H1 (cell line): ENCODE data around the gene TEAD3. TPM values are rescaled to one million over a fixed set of nuclear protein-coding genes. Genes with fewer than 3 reads are reported as not detected.

ENCODE experiments used
- CTCF ChIA-PET: fragments of 300-600 bp; sonication (Branson Sonifier 250); formaldehyde crosslinking; loops from one replicate; lab custom pipeline; 2021; ENCODE audit not compliant: partially characterized antibody; lab: Charles Lee
- POLR2A ChIA-PET: fragments of 300-600 bp; sonication (Branson Sonifier 250); formaldehyde crosslinking; loops from one replicate; lab custom pipeline; 2021; ENCODE audit warnings: inconsistent platforms; ENCODE audit not compliant: partially characterized antibody; lab: Charles Lee
- DNase-seq, 2 experiments: peaks; one replicate each; pipeline versions ENCODE4 v3.0.0 to v3.0.0-alpha.2; 2010 to 2022; ENCODE audit warnings: low spot score in 2 of 2, low read depth in 1 of 2, mixed read lengths in 1 of 2
- FAIRE-seq: peaks from 2 replicates; lab custom pipeline; 2011; peaks lifted over from hg19 to GRCh38; lab: Jason Lieb, UNC
- H2AFZ ChIP-seq: 2 replicates; pipeline ENCODE4 v1.8.1; 2012; ENCODE audit warnings: low read length, inconsistent platforms
- H2AK5ac ChIP-seq: 2 replicates; pipeline ENCODE4 v1.6.1; 2013; ENCODE audit warnings: low read depth, low read length
- H2BK120ac ChIP-seq: replicated peaks from 2 replicates; pipeline ENCODE3; 2013; ENCODE audit warnings: low read depth, low read length, inconsistent platforms
- H2BK12ac ChIP-seq: 2 replicates; pipeline ENCODE4 v1.6.1; 2013; ENCODE audit warnings: low read depth, low read length
- H2BK15ac ChIP-seq: 2 replicates; pipeline ENCODE4 v1.6.1; 2013; ENCODE audit warnings: low read length
- H2BK20ac ChIP-seq: 2 replicates; pipeline ENCODE4 v1.6.1; 2013; ENCODE audit warnings: low read length
- H2BK5ac ChIP-seq: 2 replicates; pipeline ENCODE4 v1.6.1; 2013; ENCODE audit warnings: low read depth, low read length
- H3K14ac ChIP-seq: 2 replicates; pipeline ENCODE4 v1.6.1; 2013; ENCODE audit warnings: inconsistent platforms; ENCODE audit not compliant: insufficient read length
- H3K18ac ChIP-seq: 2 replicates; pipeline ENCODE4 v1.6.1; 2013; ENCODE audit warnings: low read length; ENCODE audit errors: extremely low read depth
- H3K23ac ChIP-seq: 2 replicates; pipeline ENCODE4 v1.6.1; 2013; ENCODE audit warnings: inconsistent platforms; ENCODE audit not compliant: insufficient read length
- H3K23me2 ChIP-seq: 2 replicates; pipeline ENCODE4 v1.6.1; 2013; ENCODE audit warnings: low read depth, low read length
- H3K27ac ChIP-seq: 2 replicates; pipeline ENCODE4 v1.6.1; 2011; ENCODE audit warnings: low read depth, low read length, inconsistent platforms
- H3K27me3 ChIP-seq, 4 experiments: replicated peaks in 1 of 4; 1 replicate in 1 of 4; 2 replicates in 3 of 4; pipeline versions ENCODE4 v1.6.1 to v1.8.1; 2011 to 2013; ENCODE audit warnings: low read length in 3 of 4, mild to moderate bottlenecking in 3 of 4, inconsistent platforms in 2 of 4, mixed read lengths in 2 of 4, moderate library complexity in 1 of 4; ENCODE audit not compliant: control insufficient read depth in 3 of 4, insufficient read depth in 3 of 4; ENCODE audit errors: extremely low read depth in 1 of 4
- H3K36me3 ChIP-seq, 4 experiments: 2 replicates each; pipeline versions ENCODE4 v1.6.1 to v1.8.1; 2011 to 2013; ENCODE audit warnings: mild to moderate bottlenecking in 4 of 4, low read length in 3 of 4, moderate library complexity in 2 of 4, control low read depth in 1 of 4, inconsistent platforms in 1 of 4; ENCODE audit not compliant: insufficient read depth in 4 of 4, control insufficient read depth in 2 of 4
- H3K4ac ChIP-seq: replicated peaks from 2 replicates; pipeline ENCODE3; 2013; ENCODE audit warnings: low read length, low read depth, mixed read lengths, inconsistent platforms; ENCODE audit not compliant: insufficient read length
- H3K4me1 ChIP-seq, 4 experiments: replicated peaks in 1 of 4; 1 replicate in 1 of 4; 2 replicates in 3 of 4; pipeline versions ENCODE4 v1.6.1 to v1.8.1; 2011 to 2013; ENCODE audit warnings: low read length in 3 of 4, inconsistent platforms in 2 of 4, mixed read lengths in 1 of 4; ENCODE audit not compliant: insufficient read depth in 4 of 4, control insufficient read depth in 3 of 4
- H3K4me2 ChIP-seq, 2 experiments: 2 replicates each; pipeline versions ENCODE4 v1.6.1 to v1.8.1; 2011 to 2013; ENCODE audit warnings: low read depth in 2 of 2, low read length in 2 of 2, control low read depth in 1 of 2, inconsistent platforms in 1 of 2, mild to moderate bottlenecking in 1 of 2; ENCODE audit not compliant: insufficient read depth in 1 of 2
- H3K4me3 ChIP-seq, 4 experiments: fragments of 200-600, 300-600 bp in 1 of 4; sonication (generic), shearing (Covaris generic), sonication (Bioruptor Twin) in 1 of 4; 2 replicates each; pipeline versions ENCODE4 v1.5.1 to v1.8.1; 2011 to 2016; ENCODE audit warnings: low read length in 4 of 4, low read depth in 3 of 4, control low read depth in 2 of 4, inconsistent platforms in 2 of 4, mild to moderate bottlenecking in 2 of 4, mixed read lengths in 1 of 4, moderate library complexity in 1 of 4; ENCODE audit not compliant: insufficient read depth in 2 of 4; ENCODE audit errors: extremely low read depth in 1 of 4
- H3K56ac ChIP-seq: replicated peaks from 2 replicates; pipeline ENCODE3; 2013; ENCODE audit warnings: low read depth, mild to moderate bottlenecking, mixed read lengths, low read length, inconsistent platforms; ENCODE audit not compliant: insufficient read length
- H3K79me1 ChIP-seq: 2 replicates; pipeline ENCODE4 v1.6.1; 2013; ENCODE audit warnings: low read depth, low read length, control low read depth
- H3K79me2 ChIP-seq, 2 experiments: 2 replicates each; pipeline versions ENCODE4 v1.6.1 to v1.8.1; 2012 to 2013; ENCODE audit warnings: low read length in 2 of 2, mild to moderate bottlenecking in 2 of 2, inconsistent platforms in 1 of 2; ENCODE audit not compliant: insufficient read depth in 2 of 2, control insufficient read depth in 1 of 2
- H3K9ac ChIP-seq, 4 experiments: replicated peaks in 1 of 4; 1 replicate in 1 of 4; 2 replicates in 3 of 4; pipeline versions ENCODE4 v1.6.1 to v1.8.1; 2011 to 2013; ENCODE audit warnings: low read depth in 3 of 4, low read length in 3 of 4, control low read depth in 2 of 4, mild to moderate bottlenecking in 2 of 4, moderate library complexity in 2 of 4, inconsistent platforms in 1 of 4; ENCODE audit errors: extremely low read depth in 1 of 4
- H3K9me3 ChIP-seq, 2 experiments: 2 replicates each; pipeline versions ENCODE4 v1.6.1 to v1.8.1; 2012 to 2013; ENCODE audit warnings: mild to moderate bottlenecking in 2 of 2, moderate library complexity in 2 of 2, control low read depth in 1 of 2, inconsistent platforms in 1 of 2, low read depth in 1 of 2, low read length in 1 of 2, mixed read lengths in 1 of 2; ENCODE audit not compliant: insufficient read depth in 2 of 2
- H4K20me1 ChIP-seq, 2 experiments: replicated peaks in 1 of 2; 2 replicates each; pipeline versions ENCODE3 to v1.8.1; 2011 to 2013; ENCODE audit warnings: inconsistent platforms in 2 of 2, low read length in 2 of 2, mild to moderate bottlenecking in 1 of 2; ENCODE audit not compliant: insufficient read depth in 2 of 2, control insufficient read depth in 1 of 2
- H4K5ac ChIP-seq: 2 replicates; pipeline ENCODE4 v1.6.1; 2013; ENCODE audit warnings: low read length, low read depth, mixed read lengths, inconsistent platforms; ENCODE audit not compliant: insufficient read length
- H4K8ac ChIP-seq: 2 replicates; pipeline ENCODE4 v1.8.0; 2013; ENCODE audit warnings: mild to moderate bottlenecking, moderate library complexity, low read length, inconsistent platforms; ENCODE audit not compliant: insufficient read depth; ENCODE audit errors: extremely low read depth
- H4K91ac ChIP-seq: replicated peaks from 2 replicates; pipeline ENCODE3; 2013; ENCODE audit warnings: low read length, mixed read lengths, inconsistent platforms; ENCODE audit not compliant: insufficient read length
- CTBP2 ChIP-seq: IDR thresholded peaks from 2 replicates; pipeline ENCODE4 v1.7.0; 2011; ENCODE audit warnings: borderline replicate concordance, mild to moderate bottlenecking, moderate library complexity, mixed read lengths, low read length; ENCODE audit not compliant: insufficient read depth, insufficient read length
- MAFK ChIP-seq: IDR thresholded peaks from 2 replicates; pipeline ENCODE4 v1.6.1; 2012; ENCODE audit warnings: low read depth, mild to moderate bottlenecking, improper control_type of control experiment, low read length
- RBBP5 ChIP-seq: IDR thresholded peaks from 2 replicates; pipeline ENCODE4 v1.7.1; 2012; ENCODE audit warnings: low read depth, mild to moderate bottlenecking, inconsistent platforms, low read length, moderate library complexity, borderline replicate concordance
- SIN3A ChIP-seq, 2 experiments: IDR thresholded peaks in 1 of 2; conservative IDR thresholded peaks in 1 of 2; 2 replicates each; pipeline ENCODE4 v1.6.1; 2011 to 2012; ENCODE audit warnings: low read length in 2 of 2, improper control_type of control experiment in 1 of 2, low read depth in 1 of 2, mild to moderate bottlenecking in 1 of 2
- TAF1 ChIP-seq: IDR thresholded peaks from 2 replicates; pipeline ENCODE4 v1.6.1; 2011; ENCODE audit warnings: mild to moderate bottlenecking, low read depth, low read length
- USF2 ChIP-seq: IDR thresholded peaks from 2 replicates; pipeline ENCODE4 v1.6.1; 2011; ENCODE audit warnings: low read length, improper control_type of control experiment
- WGBS, 2 experiments: shearing (Covaris generic) in 1 of 2; methylation state at CpG; one replicate each; pipeline versions ENCODE4 v1.1.6 to v1.1.7; 2013 to 2015; ENCODE audit warnings: low lambda C conversion rate in 2 of 2, mixed read lengths in 2 of 2, inconsistent platforms in 1 of 2, low coverage in 1 of 2, missing lambda C conversion rate in 1 of 2; ENCODE audit not compliant: insufficient replicate concordance in 2 of 2, insufficient coverage in 1 of 2, insufficient read length in 1 of 2; ENCODE audit errors: extremely low coverage in 1 of 2, missing lambda C conversion rate in 1 of 2; 5-methylcytosine and 5-hydroxymethylcytosine counted together
- polyA plus RNA-seq, 7 experiments: library from polyadenylated mRNA; depleted of rRNA in 3 of 7; stranded (reverse) in 5 of 7; unstranded in 2 of 7; fragments of >200 nt in 5 of 7; fragments of 200-250 nt in 2 of 7; gene quantifications; 1 replicate in 5 of 7; 2 replicates in 1 of 7; 4 replicates in 1 of 7; pipeline versions ENCODE4 v1.2.1 to v1.2.3, GENCODE V29; 2011 to 2013; ENCODE audit warnings: missing spikeins in 2 of 7, mixed read lengths in 2 of 7
- total RNA-seq: library from RNA; stranded (reverse); fragmentation: NEBNext Ultra II Directional; extraction: Animal tissue kit (Norgen Biotek cat#: 25700); gene quantifications from 2 replicates; pipeline ENCODE4 v1.2.1, GENCODE V29; 2021

Gene TEAD3
- total and polyA plus RNA-seq, 2 of the 8 experiments (the other 6 are each of a cell fraction or from before 2014, with no cell fraction given), result 20.1 to 28.7 TPM

- Histone ChIP-seq H4K5ac (no peak overlapping the region), H3K4me3 (no peak overlapping the region), H3K4ac (no peak overlapping the region), H3K56ac (no peak overlapping the region), H4K91ac (no peak overlapping the region), H2BK120ac (no peak overlapping the region), H3K4me2 (no peak overlapping the region), H3K23me2 (no peaks in the 10 kb centered on the region; the same call in 1 of the 2 replicates), H3K23ac (no peak overlapping the region), H3K27me3 (peaks cover 0 to 17% (median 6%) of the 10 kb centered on the region in 4 experiments; a peak in 5 of 7 replicates), H3K79me1 (no peaks in the 10 kb centered on the region), H2AFZ (no peak overlapping the region), H2BK15ac (no peak overlapping the region), H3K18ac (no peak overlapping the region; the same call in 1 of the 2 replicates), H2BK5ac (no peak overlapping the region), H4K8ac (no peak overlapping the region), H3K9me3 (no peaks in the 10 kb centered on the region), H3K79me2 (no peaks in the 10 kb centered on the region), H2BK12ac (no peak overlapping the region), H4K20me1 (no peaks in the 10 kb centered on the region), H3K36me3 (no peaks in the 10 kb centered on the region), H3K27ac (no peak overlapping the region), H3K9ac (no peak overlapping the region), H2AK5ac (0 out of 2 replicates have a peak overlapping the region, but pooled peaks have one; percentile 65), H2BK20ac (no peak overlapping the region), H3K4me1 (peaks cover 6 to 39% (median 24%) of the 10 kb centered on the region in 4 experiments), H3K14ac (no peak overlapping the region)
- peak; percentile 39 for FAIRE-seq
- no peak for DNase-seq
- no peak for TF ChIP-seq TAF1
- TF ChIP-seq RBBP5, result no peak
- no peak for TF ChIP-seq MAFK
- no peak for TF ChIP-seq CTBP2
- TF ChIP-seq SIN3A (conservative IDR thresholded peaks at IDR 0.05 in 1 of 2, IDR thresholded peaks at IDR 0.05 in 1 of 2; ENCODE audit: low read depth in 1 of 2, low read length in 2 of 2), result peak in 1 of 2 experiments; percentile 38; a peak in 1 of 4 replicates
- no peak for TF ChIP-seq USF2
- WGBS, 2 experiments, result 63% methylated on average over 5 of the region's 5 CpGs; no CpG with 5 or more reads in 1 of the 2 experiments
- ChIA-PET CTCF (interaction anchor here (0.6 to 6.6 kb wide), 13 partner anchors 8 to 302 kb away, joined by 3 to 45 read pairs (median 3); no protein-coding TSS in a partner anchor), POLR2A (interaction anchor here (0.5 to 37.6 kb wide), 4 partner anchors 9 to 43 kb away, joined by 4 to 1319 read pairs (median 29); partner anchors contain the start of genes RPL10A and TEAD3)
Observed at GRCh38 chr6:35508542-35508941, 11.7 kb upstream of the TEAD3 start.
